ENCODE data around the gene TH.

Gene TH

DNA sequence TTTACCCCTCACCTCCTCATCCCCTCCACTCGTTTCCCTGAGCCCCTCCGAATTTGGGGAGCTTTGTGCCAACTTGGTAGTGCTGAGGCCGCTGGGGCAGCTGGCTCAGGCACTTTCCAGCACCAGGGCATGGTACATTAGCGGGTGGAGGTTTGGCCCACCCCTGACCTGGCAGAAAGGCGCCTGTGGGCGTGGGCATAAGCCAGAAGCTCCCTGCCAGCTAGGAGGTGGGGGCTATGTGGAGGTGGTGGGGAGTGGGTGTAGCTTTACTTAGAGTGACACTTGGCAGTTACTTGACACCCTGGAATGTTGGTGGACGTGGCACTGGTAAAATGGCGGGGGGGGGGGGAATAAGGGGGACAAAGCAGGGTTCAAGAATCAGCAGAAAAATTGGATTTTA, 22.2 kb downstream of the TH start:
- TF ChIP-seq, protein P1, sequence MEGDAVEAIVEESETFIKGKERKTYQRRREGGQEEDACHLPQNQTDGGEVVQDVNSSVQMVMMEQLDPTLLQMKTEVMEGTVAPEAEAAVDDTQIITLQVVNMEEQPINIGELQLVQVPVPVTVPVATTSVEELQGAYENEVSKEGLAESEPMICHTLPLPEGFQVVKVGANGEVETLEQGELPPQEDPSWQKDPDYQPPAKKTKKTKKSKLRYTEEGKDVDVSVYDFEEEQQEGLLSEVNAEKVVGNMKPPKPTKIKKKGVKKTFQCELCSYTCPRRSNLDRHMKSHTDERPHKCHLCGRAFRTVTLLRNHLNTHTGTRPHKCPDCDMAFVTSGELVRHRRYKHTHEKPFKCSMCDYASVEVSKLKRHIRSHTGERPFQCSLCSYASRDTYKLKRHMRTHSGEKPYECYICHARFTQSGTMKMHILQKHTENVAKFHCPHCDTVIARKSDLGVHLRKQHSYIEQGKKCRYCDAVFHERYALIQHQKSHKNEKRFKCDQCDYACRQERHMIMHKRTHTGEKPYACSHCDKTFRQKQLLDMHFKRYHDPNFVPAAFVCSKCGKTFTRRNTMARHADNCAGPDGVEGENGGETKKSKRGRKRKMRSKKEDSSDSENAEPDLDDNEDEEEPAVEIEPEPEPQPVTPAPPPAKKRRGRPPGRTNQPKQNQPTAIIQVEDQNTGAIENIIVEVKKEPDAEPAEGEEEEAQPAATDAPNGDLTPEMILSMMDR (IDR thresholded peaks at IDR 0.05; ENCODE audit: low read depth, low read length) = no peak
- no peak overlapping the region for H3K4me3 ChIP-seq (ENCODE audit: low read depth, low read length)

DNA sequence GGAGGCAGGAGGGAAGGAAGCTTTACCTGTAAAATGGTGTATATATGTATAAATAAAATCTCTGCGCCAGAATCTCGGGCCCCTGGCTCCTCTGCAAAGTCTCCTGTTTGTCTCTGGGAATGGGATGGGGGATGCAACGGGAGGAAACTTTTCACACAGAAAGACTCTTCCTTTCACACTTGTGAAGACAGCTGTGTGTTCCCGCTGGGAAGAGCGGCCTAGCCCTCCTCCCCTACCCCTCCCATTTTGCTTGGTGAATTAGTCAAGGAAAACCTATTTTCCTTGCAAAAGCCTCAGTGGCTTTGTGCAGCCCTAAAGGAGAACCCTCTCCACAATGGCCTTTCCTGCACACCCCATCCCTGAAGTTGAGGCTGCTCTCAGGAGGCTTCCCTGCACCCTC, 23.0 kb downstream of the TH start:
- H3K4me3 ChIP-seq (ENCODE audit: low read depth, low read length) = no peak overlapping the region
- TF ChIP-seq, protein P1 (IDR thresholded peaks at IDR 0.05; ENCODE audit: low read depth, low read length) = no peak

DNA sequence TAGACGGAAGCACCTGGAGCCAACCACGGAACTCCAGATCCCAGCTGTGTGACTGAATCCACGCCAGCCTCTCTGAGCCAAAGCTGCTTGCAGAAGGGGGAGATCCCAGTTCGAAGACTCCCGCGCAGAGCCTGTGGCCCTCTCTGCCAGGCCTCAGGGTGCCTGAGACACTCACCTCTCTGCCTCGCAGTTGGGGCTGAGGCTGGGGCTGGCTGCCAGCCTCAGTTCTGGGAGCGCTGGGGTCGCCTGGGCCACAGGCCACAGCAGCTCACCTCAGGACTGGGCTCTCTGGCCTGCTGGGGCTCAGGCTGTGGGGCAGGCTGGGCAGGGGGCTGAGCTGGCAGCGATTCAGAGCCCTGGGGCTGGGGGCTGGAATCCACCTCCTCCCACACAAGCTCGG, 24.2 kb downstream of the TH start:
- TF ChIP-seq, protein P1 (IDR thresholded peaks at IDR 0.05; ENCODE audit: low read depth, low read length) = no peak
- no peak overlapping the region for H3K4me3 ChIP-seq (ENCODE audit: low read depth, low read length)

DNA sequence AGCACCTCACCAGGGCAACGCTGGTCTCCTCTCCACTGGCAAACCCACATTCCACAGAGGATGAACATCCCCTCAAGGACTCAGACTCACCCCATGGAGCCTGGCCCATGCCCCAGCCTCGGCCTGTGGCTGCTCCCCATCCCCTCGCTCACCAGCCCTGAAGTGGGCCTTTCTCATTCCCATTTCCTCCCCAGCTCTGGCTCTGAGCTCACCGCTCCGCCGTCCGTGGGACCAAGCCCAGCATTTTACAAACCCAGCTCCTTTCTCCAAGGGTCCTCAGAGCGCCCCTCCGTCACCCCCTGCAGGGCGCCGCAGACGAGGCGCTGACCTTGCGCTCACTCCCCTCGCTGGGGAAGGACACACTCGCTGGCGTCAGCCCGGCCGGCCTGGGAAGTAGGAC, 25.6 kb downstream of the TH start:
- H3K4me3 ChIP-seq (ENCODE audit: low read depth, low read length) = no peak overlapping the region
- TF ChIP-seq, protein P1 (IDR thresholded peaks at IDR 0.05; ENCODE audit: low read depth, low read length) = no peak

DNA sequence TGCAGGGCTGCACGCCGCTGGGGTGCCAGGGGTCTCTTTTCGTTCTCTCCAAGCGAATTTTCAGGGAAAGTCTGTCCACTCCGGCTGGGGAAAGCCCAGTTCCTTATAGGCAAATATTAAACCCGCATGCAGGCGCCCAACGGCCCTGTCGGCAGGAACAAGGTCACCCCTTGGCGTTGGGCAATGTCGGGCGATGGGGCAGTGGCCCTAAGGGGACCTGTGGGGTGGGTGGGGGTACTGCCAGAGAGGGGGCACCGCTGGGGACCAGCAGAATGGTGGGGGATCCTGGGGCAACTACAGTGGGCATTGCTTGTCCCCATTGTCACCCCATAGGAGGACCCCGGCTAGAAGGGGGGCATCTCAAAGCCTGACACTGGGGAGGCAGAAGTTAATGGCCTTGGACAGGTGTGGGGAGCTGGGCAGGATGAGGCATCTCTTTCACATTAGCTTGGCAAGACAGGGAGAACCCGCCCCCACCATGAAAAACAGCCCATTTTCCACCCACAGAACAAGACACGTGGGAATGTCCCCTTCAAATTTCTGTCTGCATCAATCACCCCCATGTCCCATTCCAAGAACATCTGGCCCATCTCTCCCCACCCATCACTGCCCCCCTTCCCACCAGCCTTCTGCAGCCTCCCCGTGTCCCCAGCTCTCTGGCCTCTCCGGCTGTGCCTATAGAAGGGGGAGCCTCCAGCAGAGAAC, 26.9 kb downstream of the TH start:
- TF ChIP-seq, protein P1 (IDR thresholded peaks at IDR 0.05; ENCODE audit: low read depth, low read length) = no peak
- H3K4me3 ChIP-seq (ENCODE audit: low read depth, low read length) = no peak overlapping the region

DNA sequence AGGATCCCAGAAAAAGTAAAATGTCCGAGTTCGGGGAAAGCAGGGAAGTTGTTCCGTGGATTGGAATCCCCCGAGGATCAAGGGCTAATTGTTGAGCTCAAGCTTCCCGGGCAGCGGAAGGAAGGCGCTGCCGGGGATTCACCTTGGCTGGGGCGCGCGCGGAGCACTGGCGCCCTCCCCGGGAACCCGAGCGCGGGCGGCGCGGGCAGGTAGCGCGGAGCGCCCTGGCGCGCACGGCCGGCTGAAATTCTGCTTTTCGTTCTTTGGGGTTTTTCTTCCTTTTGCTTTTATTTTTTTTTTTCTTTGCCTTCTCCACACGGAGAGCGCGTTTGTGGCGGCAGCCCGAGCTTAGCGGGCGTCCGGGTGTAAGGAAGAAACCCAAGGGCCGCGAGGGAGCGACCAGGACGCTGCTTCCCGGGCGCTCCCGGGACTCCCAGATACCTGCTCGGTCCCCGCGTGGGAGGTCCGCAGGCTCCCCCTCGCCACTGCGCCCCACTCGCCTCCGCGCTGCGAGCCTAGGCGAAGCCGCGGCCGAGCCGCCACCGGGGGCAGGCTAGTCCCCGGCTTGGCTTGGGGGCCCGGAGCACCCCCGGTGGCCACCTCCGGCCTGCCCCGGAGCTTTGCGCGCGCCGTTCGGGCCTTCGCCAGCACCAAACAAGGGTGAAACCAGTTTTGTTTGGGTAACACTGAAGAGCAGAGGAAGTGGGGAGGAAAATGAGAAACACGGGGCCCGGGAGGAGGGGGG, 27.6 kb downstream of the TH start:
- TF ChIP-seq, protein P1 (IDR thresholded peaks at IDR 0.05; ENCODE audit: low read depth, low read length) = no peak
- no peak overlapping the region for H3K4me3 ChIP-seq (ENCODE audit: low read depth, low read length)

DNA sequence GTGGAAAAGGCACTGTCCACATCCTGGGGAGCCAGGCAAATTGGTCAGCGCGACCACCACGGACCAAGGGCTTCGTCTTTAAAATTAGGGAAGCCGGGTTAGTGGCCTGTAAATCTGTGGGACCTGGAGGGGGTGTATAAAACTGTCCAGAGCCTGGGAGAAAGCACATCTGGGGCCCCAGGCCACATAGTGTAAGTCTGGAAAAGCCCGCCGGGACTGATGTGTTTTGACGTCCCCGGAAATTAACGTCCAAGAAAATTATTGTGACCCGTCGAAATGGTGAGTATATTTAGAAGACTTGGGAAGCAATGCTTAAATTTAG, 28.2 kb downstream of the TH start:
- H3K4me3 ChIP-seq (ENCODE audit: low read depth, low read length) = no peak overlapping the region
- TF ChIP-seq, protein P1 (IDR thresholded peaks at IDR 0.05; ENCODE audit: low read depth, low read length) = no peak
